Stimulated activated CD4-positive, alpha-beta T cell treated with anti-CD3 and anti-CD28 coated beads, Interleukin-4, amount 100 ng/mL, for 48 hours (primary cell): ENCODE measurements around the gene LGR6.

ENCODE experiments used
- DNase-seq, 2 donors: peaks; one replicate each; pipeline ENCODE4 v3.0.0-alpha.2; 2020; ENCODE audit warnings: low read depth in 2 of 2

LGR6 gene

GRCh38 chr1:202266061-202266765, 72.6 kb downstream of the LGR6 start:
- no peak for DNase-seq

- DNase-seq, result no peak
Measured at GRCh38 chr1:202268032-202268431, 74.4 kb downstream of the LGR6 start.

GRCh38 chr1:202268817-202269216, 75.2 kb downstream of the LGR6 start:
- DNase-seq, result no peak

GRCh38 chr1:202270871-202271326, 77.3 kb downstream of the LGR6 start:
- no peak for DNase-seq

GRCh38 chr1:202272103-202272845, 78.7 kb downstream of the LGR6 start:
- DNase-seq, result no peak

- DNase-seq, result peak; percentile 18 to 21
Measured at GRCh38 chr1:202274611-202275010, 81.0 kb downstream of the LGR6 start.

- DNase-seq, result no peak
Measured at GRCh38 chr1:202275061-202275770, 81.6 kb downstream of the LGR6 start.

GRCh38 chr1:202276081-202276715, 82.6 kb downstream of the LGR6 start:
- no peak for DNase-seq

GRCh38 chr1:202276920-202277319, 83.3 kb downstream of the LGR6 start:
- no peak for DNase-seq

GRCh38 chr1:202278751-202279150, 85.2 kb downstream of the LGR6 start:
- no peak for DNase-seq

- no peak for DNase-seq
Measured at GRCh38 chr1:202279806-202280205, 86.2 kb downstream of the LGR6 start.

GRCh38 chr1:202280595-202280994, 87.0 kb downstream of the LGR6 start:
- DNase-seq, result no peak

GRCh38 chr1:202281316-202282024, 87.9 kb downstream of the LGR6 start:
- no peak for DNase-seq

- no peak for DNase-seq
Measured at GRCh38 chr1:202282025-202282371, 88.4 kb downstream of the LGR6 start.

- no peak for DNase-seq
Measured at GRCh38 chr1:202282596-202283283, 89.1 kb downstream of the LGR6 start.

- DNase-seq, result no peak
Measured at GRCh38 chr1:202283379-202283844, 89.8 kb downstream of the LGR6 start.

- DNase-seq, result no peak
Measured at GRCh38 chr1:202283991-202284390, 90.4 kb downstream of the LGR6 start.

GRCh38 chr1:202285908-202286307, 92.3 kb downstream of the LGR6 start:
- no peak for DNase-seq

GRCh38 chr1:202286622-202287097, 93.1 kb downstream of the LGR6 start:
- no peak for DNase-seq

- no peak for DNase-seq
Measured at GRCh38 chr1:202287196-202287595, 93.6 kb downstream of the LGR6 start.

- DNase-seq, result no peak
Measured at GRCh38 chr1:202288177-202288576, 94.6 kb downstream of the LGR6 start.
